ENCODE measurements around the gene FRZB. TPM values are rescaled to one million over a fixed set of nuclear protein-coding genes. Genes with fewer than 3 reads are reported as not detected.
A peak's percentile ranks its signal among the peaks of the same experiment; 100 is the strongest.

Gene FRZB
- total RNA-seq, 1 experiment from 2014 or later: 0.21 TPM

DNA sequence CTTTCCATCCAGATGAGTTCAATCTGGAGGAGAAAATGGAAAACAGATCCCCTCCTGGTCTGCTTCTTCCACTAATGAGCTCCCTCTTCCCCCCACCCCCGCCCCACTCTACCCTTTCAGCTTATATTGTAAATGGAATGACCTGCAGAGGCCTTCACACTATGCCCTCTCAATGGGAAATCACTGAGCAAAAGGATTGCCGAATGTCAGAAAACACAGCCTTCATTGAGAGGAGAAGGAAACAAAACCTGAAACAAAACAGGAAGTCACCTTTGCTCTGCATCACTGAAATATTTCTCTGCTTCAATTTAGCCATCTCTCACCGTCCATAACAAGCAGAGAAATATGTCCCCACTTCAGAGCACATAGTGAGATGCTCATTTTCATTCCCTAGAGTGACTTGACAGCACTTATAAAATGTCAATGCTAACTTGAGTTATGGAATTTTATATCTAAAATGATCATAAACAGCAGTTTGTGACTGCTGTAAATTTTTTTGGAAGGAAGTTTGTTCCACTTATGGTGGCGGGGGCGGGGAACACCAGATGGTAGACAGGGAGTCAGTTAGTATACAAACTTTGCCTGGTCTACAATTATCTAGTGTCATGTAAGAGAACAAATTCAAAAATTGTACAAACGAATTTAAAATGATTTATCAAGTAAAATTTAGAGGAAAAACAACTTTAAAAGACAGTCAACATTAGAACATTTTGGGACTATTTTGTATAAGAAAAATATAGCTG lies 1.8 kb upstream of the FRZB start:
- Mint-ChIP-seq H3K27ac (ENCODE audit: unreplicated experiment) (no peak overlapping the region), H3K4me1 (ENCODE audit: low read depth, unreplicated experiment) (peaks cover 13% of the 10 kb centered on the region), H3K36me3 (ENCODE audit: insufficient read depth, unreplicated experiment) (peaks cover 9% of the 10 kb centered on the region), H3K9me3 (ENCODE audit: low read depth, unreplicated experiment) (no peaks in the 10 kb centered on the region), H3K27me3 (ENCODE audit: unreplicated experiment) (peaks cover 18% of the 10 kb centered on the region), H3K4me3 (ENCODE audit: low read depth, unreplicated experiment) (no peak overlapping the region)
- no TSS peak for BruUV-seq (replicated peaks)
- CTCF ChIA-PET: interaction anchor here (0.7 to 1.9 kb wide), 2 partner anchors 84 to 101 kb away, joined by 4 read pairs; no protein-coding TSS in a partner anchor
- TF ChIP-seq, protein P1, sequence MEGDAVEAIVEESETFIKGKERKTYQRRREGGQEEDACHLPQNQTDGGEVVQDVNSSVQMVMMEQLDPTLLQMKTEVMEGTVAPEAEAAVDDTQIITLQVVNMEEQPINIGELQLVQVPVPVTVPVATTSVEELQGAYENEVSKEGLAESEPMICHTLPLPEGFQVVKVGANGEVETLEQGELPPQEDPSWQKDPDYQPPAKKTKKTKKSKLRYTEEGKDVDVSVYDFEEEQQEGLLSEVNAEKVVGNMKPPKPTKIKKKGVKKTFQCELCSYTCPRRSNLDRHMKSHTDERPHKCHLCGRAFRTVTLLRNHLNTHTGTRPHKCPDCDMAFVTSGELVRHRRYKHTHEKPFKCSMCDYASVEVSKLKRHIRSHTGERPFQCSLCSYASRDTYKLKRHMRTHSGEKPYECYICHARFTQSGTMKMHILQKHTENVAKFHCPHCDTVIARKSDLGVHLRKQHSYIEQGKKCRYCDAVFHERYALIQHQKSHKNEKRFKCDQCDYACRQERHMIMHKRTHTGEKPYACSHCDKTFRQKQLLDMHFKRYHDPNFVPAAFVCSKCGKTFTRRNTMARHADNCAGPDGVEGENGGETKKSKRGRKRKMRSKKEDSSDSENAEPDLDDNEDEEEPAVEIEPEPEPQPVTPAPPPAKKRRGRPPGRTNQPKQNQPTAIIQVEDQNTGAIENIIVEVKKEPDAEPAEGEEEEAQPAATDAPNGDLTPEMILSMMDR (IDR thresholded peaks at IDR 0.05; ENCODE audit: unreplicated experiment): no peak
- DNase-seq: no peak
- intact Hi-C loops (cut with micrococcal nuclease; ENCODE audit: unreplicated experiment): no loop called here

DNA sequence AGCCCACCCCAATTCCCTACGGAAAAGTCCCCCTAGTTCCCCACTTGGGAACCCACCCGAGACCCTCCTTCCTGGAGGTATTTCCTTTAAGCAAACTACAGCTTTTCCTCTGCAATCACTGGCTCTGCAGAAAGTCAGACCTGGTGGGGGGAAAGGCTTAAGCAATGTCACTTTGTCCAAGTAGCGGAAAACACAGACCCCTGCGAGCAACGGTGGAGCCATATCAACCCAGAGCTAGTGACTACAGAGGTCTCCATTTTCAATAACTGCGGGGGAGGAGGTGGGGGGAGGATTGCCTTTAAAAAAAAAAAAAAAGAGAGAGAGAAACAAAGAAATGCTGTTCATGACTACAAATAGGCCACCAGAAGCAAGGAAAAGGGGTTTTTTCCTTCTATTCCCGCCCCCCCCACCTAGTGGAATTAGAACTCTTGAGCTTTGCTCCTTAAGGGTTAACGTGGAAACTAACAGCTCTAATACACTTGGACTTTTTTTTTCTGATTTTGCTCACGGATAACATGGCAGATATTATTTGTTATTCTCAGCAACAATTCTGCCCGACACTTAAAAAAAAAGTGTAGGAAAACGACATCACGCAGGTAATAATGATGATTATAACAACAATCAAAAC lies 1.1 kb upstream of the FRZB start:
- TF ChIP-seq, protein P1 (IDR thresholded peaks at IDR 0.05; ENCODE audit: unreplicated experiment): no peak
- no peak overlapping the region for H3K27ac Mint-ChIP-seq (ENCODE audit: unreplicated experiment)
- BruUV-seq (replicated peaks): no TSS peak
- H3K4me3 Mint-ChIP-seq (ENCODE audit: low read depth, unreplicated experiment): peak overlapping the region; percentile 82
- H3K4me1 Mint-ChIP-seq (ENCODE audit: low read depth, unreplicated experiment): peaks cover 13% of the 10 kb centered on the region
- peaks cover 9% of the 10 kb centered on the region for H3K36me3 Mint-ChIP-seq (ENCODE audit: insufficient read depth, unreplicated experiment)
- CTCF ChIA-PET: interaction anchor here (0.7 to 1.9 kb wide), 4 partner anchors 51 to 128 kb away, joined by 3 to 4 read pairs (median 4); no protein-coding TSS in a partner anchor
- no peak for DNase-seq
- intact Hi-C loops (cut with micrococcal nuclease; ENCODE audit: unreplicated experiment): no loop called here
- H3K27me3 Mint-ChIP-seq (ENCODE audit: unreplicated experiment): peaks cover 18% of the 10 kb centered on the region
- H3K9me3 Mint-ChIP-seq (ENCODE audit: low read depth, unreplicated experiment): no peaks in the 10 kb centered on the region

- Mint-ChIP-seq H3K36me3 (ENCODE audit: insufficient read depth, unreplicated experiment) (peaks cover 9% of the 10 kb centered on the region), H3K27me3 (ENCODE audit: unreplicated experiment) (peaks cover 18% of the 10 kb centered on the region), H3K9me3 (ENCODE audit: low read depth, unreplicated experiment) (no peaks in the 10 kb centered on the region), H3K4me3 (ENCODE audit: low read depth, unreplicated experiment) (peak overlapping the region; percentile 82), H3K4me1 (ENCODE audit: low read depth, unreplicated experiment) (peaks cover 13% of the 10 kb centered on the region), H3K27ac (ENCODE audit: unreplicated experiment) (no peak overlapping the region)
- CTCF ChIA-PET: interaction anchor here (1.0 to 1.9 kb wide), 2 partner anchors 22 to 99 kb away, joined by 3 to 4 read pairs; no protein-coding TSS in a partner anchor
- intact Hi-C loops (cut with micrococcal nuclease; ENCODE audit: unreplicated experiment): no loop called here
- no TSS peak for BruUV-seq (replicated peaks)
- DNase-seq: no peak
- TF ChIP-seq, protein P1 (IDR thresholded peaks at IDR 0.05; ENCODE audit: unreplicated experiment): no peak
These were observed 359 bp downstream of the FRZB start for GRCh38 chr2:182866095-182866460.

- no peaks in the 10 kb centered on the region for H3K9me3 Mint-ChIP-seq (ENCODE audit: low read depth, unreplicated experiment)
These were observed 1.4 kb downstream of the FRZB start for GRCh38 chr2:182864949-182865570.

More at GRCh38 chr2:182864949-182865570, 1.4 kb downstream of the FRZB start:
- TF ChIP-seq, protein P1 (IDR thresholded peaks at IDR 0.05; ENCODE audit: unreplicated experiment): no peak
- CTCF ChIA-PET: no interaction called here
- peaks cover 18% of the 10 kb centered on the region for H3K27me3 Mint-ChIP-seq (ENCODE audit: unreplicated experiment)
- intact Hi-C loops (cut with micrococcal nuclease; ENCODE audit: unreplicated experiment): no loop called here
- no peak overlapping the region for H3K27ac Mint-ChIP-seq (ENCODE audit: unreplicated experiment)
- H3K4me3 Mint-ChIP-seq (ENCODE audit: low read depth, unreplicated experiment): no peak overlapping the region
- BruUV-seq (replicated peaks): no TSS peak
- peaks cover 9% of the 10 kb centered on the region for H3K36me3 Mint-ChIP-seq (ENCODE audit: insufficient read depth, unreplicated experiment)
- H3K4me1 Mint-ChIP-seq (ENCODE audit: low read depth, unreplicated experiment): peaks cover 13% of the 10 kb centered on the region
- DNase-seq: no peak
